ENCODE results near the gene MBNL1.
A peak's percentile ranks its signal among the peaks of the same experiment; 100 is the strongest.
"Not testable (repeated sequence)": the region's sequence is repeated elsewhere in the genome, so short reads cannot be mapped to it uniquely, and the experiment has no call there.

Gene MBNL1

GRCh38 chr3:152365126-152365525, 96.4 kb downstream of the MBNL1 start:
- ATAC-seq: no peak
- no peak for TF ChIP-seq ZNF565 (CRISPR knock-in tag; conservative IDR thresholded peaks at IDR 0.05; ENCODE audit: low read depth)

GRCh38 chr3:152365766-152366593, 97.3 kb downstream of the MBNL1 start:
- no peak for TF ChIP-seq CSRNP3 (CRISPR knock-in tag; IDR thresholded peaks at IDR 0.05)
- TF ChIP-seq ISL1 (CRISPR knock-in tag; IDR thresholded peaks at IDR 0.05): peak; percentile 89
- TF ChIP-seq PATZ1 (CRISPR knock-in tag; IDR thresholded peaks at IDR 0.05; ENCODE audit: borderline replicate concordance): peak; percentile 72; the same call in 1 of the 2 replicates
- no peak for TF ChIP-seq TCF4 (CRISPR knock-in tag; IDR thresholded peaks at IDR 0.05; ENCODE audit: borderline replicate concordance)
- peak; percentile 80; the same call in 1 of the 2 replicates for TF ChIP-seq ZC3H10 (CRISPR knock-in tag; IDR thresholded peaks at IDR 0.05)
- ATAC-seq: peak; percentile 92

- ATAC-seq: not testable (repeated sequence)
Measured at GRCh38 chr3:152367192-152367591, 98.5 kb downstream of the MBNL1 start.

- not testable (repeated sequence) for ATAC-seq
Measured at GRCh38 chr3:152372633-152373032, 103.9 kb downstream of the MBNL1 start.

GRCh38 chr3:152373379-152373778, 104.7 kb downstream of the MBNL1 start:
- TF ChIP-seq ESRRG (CRISPR knock-in tag; IDR thresholded peaks at IDR 0.05): no peak
- no peak for TF ChIP-seq BACH2 (CRISPR knock-in tag; IDR thresholded peaks at IDR 0.05; ENCODE audit: borderline replicate concordance)
- ATAC-seq: peak; percentile 13

GRCh38 chr3:152374262-152374990, 105.7 kb downstream of the MBNL1 start:
- no peak for TF ChIP-seq ISL1 (CRISPR knock-in tag; IDR thresholded peaks at IDR 0.05)
- TF ChIP-seq SNAI2 (CRISPR knock-in tag; IDR thresholded peaks at IDR 0.05): no peak
- TF ChIP-seq PATZ1 (CRISPR knock-in tag; IDR thresholded peaks at IDR 0.05; ENCODE audit: borderline replicate concordance): no peak
- no peak for TF ChIP-seq TCF4 (CRISPR knock-in tag; IDR thresholded peaks at IDR 0.05; ENCODE audit: borderline replicate concordance)
- ATAC-seq: peak; percentile 51

GRCh38 chr3:152375546-152375945, 106.8 kb downstream of the MBNL1 start:
- no peak for ATAC-seq

GRCh38 chr3:152376351-152377183, 107.8 kb downstream of the MBNL1 start:
- ATAC-seq: peak; percentile 50
- TF ChIP-seq TOX (CRISPR knock-in tag; IDR thresholded peaks at IDR 0.05; ENCODE audit: borderline replicate concordance) (no peak), TSHZ2 (CRISPR knock-in tag; IDR thresholded peaks at IDR 0.05) (no peak), ARNTL (CRISPR knock-in tag; IDR thresholded peaks at IDR 0.05; ENCODE audit: borderline replicate concordance, low read depth) (no peak), CSDC2 (CRISPR knock-in tag; IDR thresholded peaks at IDR 0.05) (no peak), GLIS3 (CRISPR knock-in tag; IDR thresholded peaks at IDR 0.05) (no peak), ZFP30 (CRISPR knock-in tag; IDR thresholded peaks at IDR 0.05) (no peak)

More at GRCh38 chr3:152375546-152375945, 106.8 kb downstream of the MBNL1 start:
- TF ChIP-seq ISL1 (CRISPR knock-in tag; IDR thresholded peaks at IDR 0.05) (no peak), OSR1 (CRISPR knock-in tag; IDR thresholded peaks at IDR 0.05) (no peak), ZNF8 (CRISPR knock-in tag; IDR thresholded peaks at IDR 0.05) (no peak), SNAI2 (CRISPR knock-in tag; IDR thresholded peaks at IDR 0.05) (no peak), ZFP3 (CRISPR knock-in tag; IDR thresholded peaks at IDR 0.05) (no peak), CSDC2 (CRISPR knock-in tag; IDR thresholded peaks at IDR 0.05) (no peak)
